Measurements from ENCODE around the gene SYNGR3. TPM values are rescaled to one million over a fixed set of nuclear protein-coding genes. Genes with fewer than 3 reads are reported as not detected.
"Not testable (repeated sequence)": the region's sequence is repeated elsewhere in the genome, so short reads cannot be mapped to it uniquely, and the experiment has no call there.

The SYNGR3 gene
- total RNA-seq, 4 donors from 2014 or later = 0.38 to 1.0 (median 1.0) TPM; not detected in 1

DNA sequence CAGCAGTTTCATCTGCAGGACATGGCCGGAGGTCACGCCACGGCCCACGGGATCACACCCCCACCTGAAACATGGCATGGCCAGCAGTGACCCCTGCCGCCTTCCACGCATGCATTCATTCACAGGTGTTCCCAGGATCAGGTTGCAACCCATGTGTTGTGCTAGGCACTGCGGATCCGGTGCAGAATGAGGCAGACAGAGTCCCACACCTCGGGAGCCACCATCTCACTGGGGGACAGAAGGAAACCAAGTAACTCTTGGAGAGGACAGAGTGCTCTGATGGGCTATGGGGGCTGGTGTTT is 42.5 kb upstream of the SYNGR3 start:
- Histone ChIP-seq H3K4me1 (peaks cover 2 to 29% (median 8%) of the 10 kb centered on the region in 3 donors), H3K36me3 (no peaks in the 10 kb centered on the region), H3K27ac (no peak overlapping the region), H3K4me3 (no peak overlapping the region), H3K27me3 (no peaks in the 10 kb centered on the region), H3K9me3 (no peaks in the 10 kb centered on the region)
- DNase-seq = no peak
- WGBS, 2 donors = 72 to 100% methylated on average over 2 to 9 of the region's 9 CpGs
- intact Hi-C loops (cut with DNase I) = no loop called here
- TF ChIP-seq, protein P1, sequence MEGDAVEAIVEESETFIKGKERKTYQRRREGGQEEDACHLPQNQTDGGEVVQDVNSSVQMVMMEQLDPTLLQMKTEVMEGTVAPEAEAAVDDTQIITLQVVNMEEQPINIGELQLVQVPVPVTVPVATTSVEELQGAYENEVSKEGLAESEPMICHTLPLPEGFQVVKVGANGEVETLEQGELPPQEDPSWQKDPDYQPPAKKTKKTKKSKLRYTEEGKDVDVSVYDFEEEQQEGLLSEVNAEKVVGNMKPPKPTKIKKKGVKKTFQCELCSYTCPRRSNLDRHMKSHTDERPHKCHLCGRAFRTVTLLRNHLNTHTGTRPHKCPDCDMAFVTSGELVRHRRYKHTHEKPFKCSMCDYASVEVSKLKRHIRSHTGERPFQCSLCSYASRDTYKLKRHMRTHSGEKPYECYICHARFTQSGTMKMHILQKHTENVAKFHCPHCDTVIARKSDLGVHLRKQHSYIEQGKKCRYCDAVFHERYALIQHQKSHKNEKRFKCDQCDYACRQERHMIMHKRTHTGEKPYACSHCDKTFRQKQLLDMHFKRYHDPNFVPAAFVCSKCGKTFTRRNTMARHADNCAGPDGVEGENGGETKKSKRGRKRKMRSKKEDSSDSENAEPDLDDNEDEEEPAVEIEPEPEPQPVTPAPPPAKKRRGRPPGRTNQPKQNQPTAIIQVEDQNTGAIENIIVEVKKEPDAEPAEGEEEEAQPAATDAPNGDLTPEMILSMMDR (IDR thresholded peaks at IDR 0.05) = no peak
- TF ChIP-seq POLR2A (IDR thresholded peaks at IDR 0.05) = no peak

DNA sequence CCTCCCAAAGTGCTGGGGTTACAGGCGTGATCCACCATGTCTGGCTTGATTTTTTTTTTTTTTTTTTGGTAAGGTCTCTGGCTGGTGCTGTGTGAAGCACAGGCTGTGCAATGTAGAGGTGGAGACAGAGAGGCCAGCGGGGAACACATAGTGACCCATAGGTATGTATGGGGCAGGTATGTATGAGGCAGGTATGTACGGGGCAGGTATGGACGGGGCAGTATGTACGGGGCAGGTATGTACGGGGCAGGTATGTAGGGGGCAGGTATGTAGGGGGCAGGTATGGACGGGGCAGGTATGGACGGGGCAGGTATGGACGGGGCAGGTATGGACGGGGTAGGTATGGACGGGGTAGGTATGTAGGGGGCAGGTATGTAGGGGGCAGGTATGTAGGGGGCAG is 40.3 kb upstream of the SYNGR3 start:
- Histone ChIP-seq H3K9me3 (no peaks in the 10 kb centered on the region), H3K4me3 (no peak overlapping the region), H3K36me3 (no peaks in the 10 kb centered on the region), H3K27me3 (no peaks in the 10 kb centered on the region), H3K27ac (no peak overlapping the region), H3K4me1 (peaks cover 0 to 23% (median 10%) of the 10 kb centered on the region in 3 donors)
- no peak for TF ChIP-seq POLR2A (IDR thresholded peaks at IDR 0.05)
- TF ChIP-seq, protein P1 (IDR thresholded peaks at IDR 0.05) = no peak
- intact Hi-C loops (cut with DNase I) = no loop called here
- no peak for DNase-seq
- 59 to 68% methylated on average over 2 to 3 of the region's 11 CpGs for WGBS, 2 donors

DNA sequence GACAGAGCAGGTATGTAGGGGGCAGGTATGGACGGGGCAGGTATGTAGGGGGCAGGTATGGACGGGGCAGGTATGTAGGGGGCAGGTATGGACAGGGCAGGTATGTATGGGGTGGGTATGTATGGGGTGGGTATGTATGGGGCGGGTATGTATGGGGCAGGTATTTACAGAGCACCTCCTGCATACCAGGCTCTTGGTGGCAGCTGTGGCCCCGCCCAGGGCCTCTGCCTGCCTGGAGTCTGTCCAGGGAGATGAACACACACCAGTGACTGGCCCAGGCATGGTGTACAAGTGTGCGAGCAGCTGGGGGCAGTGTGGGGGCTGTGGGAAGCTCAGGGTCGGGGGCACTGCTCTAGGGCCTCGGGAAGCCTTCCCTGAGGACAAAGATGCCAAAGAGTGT is 39.7 kb upstream of the SYNGR3 start:
- intact Hi-C loops (cut with DNase I) = no loop called here
- TF ChIP-seq, protein P1 (IDR thresholded peaks at IDR 0.05) = peak in 1 of 6 experiments; percentile 15
- no peak for TF ChIP-seq POLR2A (IDR thresholded peaks at IDR 0.05)
- Histone ChIP-seq H3K36me3 (no peaks in the 10 kb centered on the region), H3K4me1 (peaks cover 0 to 23% (median 10%) of the 10 kb centered on the region in 3 donors), H3K27ac (peak overlapping the region in 3 of 4 donors; percentile 29 to 58 (median 39)), H3K4me3 (no peak overlapping the region), H3K9me3 (no peaks in the 10 kb centered on the region), H3K27me3 (no peaks in the 10 kb centered on the region)
- whole genome bisulfite sequencing, 2 donors = 33 to 45% methylated on average over 2 to 6 of the region's 7 CpGs
- DNase-seq = no peak

DNA sequence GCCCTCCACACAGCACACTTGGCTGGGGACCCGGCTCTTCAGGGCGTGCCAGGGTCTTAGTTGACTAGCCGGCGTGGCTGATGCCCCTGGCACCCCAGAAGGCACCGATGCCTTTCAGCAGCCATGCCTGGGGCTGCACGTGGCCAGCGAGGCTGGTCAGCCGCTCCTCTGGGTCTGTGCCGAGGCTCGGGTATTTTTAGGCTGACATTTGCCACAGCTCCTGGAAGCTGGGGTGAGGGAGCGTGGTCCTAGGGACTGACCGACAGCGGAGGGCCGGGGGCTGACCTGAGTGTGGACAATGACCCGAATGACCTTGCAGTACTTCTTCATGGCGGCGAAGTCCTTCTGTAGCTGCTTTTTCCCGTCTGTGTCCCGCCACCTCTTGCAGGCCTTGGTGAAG is 39.2 kb upstream of the SYNGR3 start:
- TF ChIP-seq, protein P1 (IDR thresholded peaks at IDR 0.05) = no peak
- no peak for TF ChIP-seq POLR2A (IDR thresholded peaks at IDR 0.05)
- no peak for DNase-seq
- H3K4me3 ChIP-seq = no peak overlapping the region
- 47 to 100% methylated on average over 1 to 6 of the region's 19 CpGs for WGBS, 2 donors
- no peaks in the 10 kb centered on the region for H3K9me3 ChIP-seq
- intact Hi-C loops (cut with DNase I) = no loop called here
- peak overlapping the region in 3 of 4 donors; percentile 29 to 58 (median 39) for H3K27ac ChIP-seq
- H3K4me1 ChIP-seq = peaks cover 0 to 23% (median 10%) of the 10 kb centered on the region in 3 donors
- no peaks in the 10 kb centered on the region for H3K36me3 ChIP-seq
- no peaks in the 10 kb centered on the region for H3K27me3 ChIP-seq

DNA sequence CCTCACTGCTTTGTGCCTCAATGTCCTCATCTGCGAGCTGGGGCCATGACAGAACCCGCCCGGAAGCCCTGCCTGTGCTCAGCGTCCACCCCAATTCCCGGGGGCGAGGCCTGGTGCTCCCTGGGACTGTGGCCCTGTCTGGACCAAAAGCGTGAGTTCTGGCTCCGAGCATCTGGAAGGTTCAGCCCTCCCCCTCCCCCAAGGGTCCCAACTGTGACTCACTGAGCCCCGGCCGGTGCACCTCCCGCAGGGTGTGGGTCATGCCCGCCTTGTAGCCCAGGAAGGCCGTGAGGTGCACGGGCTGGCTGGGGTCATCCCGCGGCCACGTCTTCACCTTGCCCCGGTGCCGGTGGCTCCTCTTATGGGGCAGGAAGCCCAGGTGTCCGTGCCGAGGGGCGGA is 36.0 kb upstream of the SYNGR3 start:
- H3K4me3 ChIP-seq = no peak overlapping the region
- no peaks in the 10 kb centered on the region for H3K27me3 ChIP-seq
- peaks cover 0 to 25% (median 10%) of the 10 kb centered on the region in 3 donors for H3K4me1 ChIP-seq
- DNase-seq = no peak
- no peaks in the 10 kb centered on the region for H3K36me3 ChIP-seq
- intact Hi-C loops (cut with DNase I) = no loop called here
- TF ChIP-seq, protein P1 (IDR thresholded peaks at IDR 0.05) = no peak
- no peak for TF ChIP-seq POLR2A (IDR thresholded peaks at IDR 0.05)
- H3K27ac ChIP-seq = no peak overlapping the region
- H3K9me3 ChIP-seq = no peaks in the 10 kb centered on the region
- 80% methylated on average over 2 of the region's 22 CpGs; no CpG with 5 or more reads in 1 of the 2 donors for WGBS, 2 donors

DNA sequence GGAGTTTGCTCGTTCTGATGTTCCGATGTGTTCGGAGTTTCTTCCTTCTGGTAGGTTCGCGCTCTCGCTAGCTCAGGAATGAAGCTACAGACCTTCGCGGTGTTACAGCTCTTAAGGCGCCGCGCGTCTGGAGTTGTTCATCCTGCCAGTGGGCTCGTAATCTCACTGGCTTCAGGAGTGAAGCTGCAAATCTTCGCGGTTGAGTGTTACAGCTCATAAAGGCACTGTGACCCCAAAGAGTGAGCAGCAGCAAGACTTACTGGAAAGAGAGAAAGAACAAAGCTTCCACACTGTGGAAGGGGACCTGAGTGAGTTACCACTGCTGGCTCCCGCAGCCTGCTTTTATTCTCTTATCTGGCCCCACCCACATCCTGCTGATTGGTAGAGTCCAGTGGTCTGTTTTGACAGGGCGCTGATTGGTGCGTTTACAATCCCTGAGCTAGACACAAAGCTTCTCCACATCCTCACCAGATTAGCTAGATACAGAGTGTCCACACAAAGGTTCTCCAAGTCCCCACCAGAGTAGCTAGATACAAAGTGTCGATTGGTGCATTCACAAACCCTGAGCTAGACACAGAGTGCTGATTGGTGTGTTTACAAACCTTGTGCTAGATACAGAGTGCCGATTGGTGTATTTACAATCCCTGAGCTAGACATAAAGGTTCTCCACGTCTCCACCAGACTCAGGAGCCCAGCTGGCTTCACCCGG is 32.2 kb upstream of the SYNGR3 start:
- H3K27ac ChIP-seq; DNase-seq; H3K27me3 ChIP-seq; intact Hi-C loops (cut with DNase I); H3K4me3 ChIP-seq; H3K9me3 ChIP-seq: not testable (repeated sequence)
- peaks cover 8 to 18% (median 10%) of the 10 kb centered on the region in 3 donors for H3K36me3 ChIP-seq
- WGBS, 2 donors = 80 to 89% methylated on average over 2 to 15 of the region's 22 CpGs
- H3K4me1 ChIP-seq = peaks cover 12 to 47% (median 26%) of the 10 kb centered on the region in 3 donors

DNA sequence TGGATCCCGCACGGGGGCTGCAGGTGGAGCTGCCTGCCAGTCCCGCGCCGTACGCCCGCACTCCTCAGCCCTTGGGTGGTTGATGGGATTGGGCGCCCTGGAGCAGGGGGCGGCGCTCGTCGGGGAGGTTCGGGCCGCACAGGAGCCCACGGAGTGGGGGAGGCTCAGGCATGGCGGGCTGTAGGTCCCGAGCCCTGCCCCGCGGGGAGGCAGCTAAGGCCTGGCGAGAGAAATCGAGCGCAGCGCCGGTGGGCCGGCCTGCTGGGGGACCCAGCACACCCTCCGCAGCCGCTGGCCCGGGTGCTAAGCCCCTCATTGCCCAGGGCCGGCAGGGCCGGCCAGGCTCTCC is 31.7 kb upstream of the SYNGR3 start:
- no CpG with 5 or more reads among the region's 30 CpGs for whole genome bisulfite sequencing, 2 donors
- Histone ChIP-seq H3K36me3 (peaks cover 8 to 24% (median 14%) of the 10 kb centered on the region in 3 donors), H3K4me1 (peaks cover 18 to 47% (median 28%) of the 10 kb centered on the region in 3 donors)
- H3K27me3 ChIP-seq; H3K9me3 ChIP-seq; H3K4me3 ChIP-seq; H3K27ac ChIP-seq; intact Hi-C loops (cut with DNase I); DNase-seq: not testable (repeated sequence)

Data from esophagus squamous epithelium (tissue), 5 donors.